Type B pancreatic cell (in vitro differentiated cells): Measurements from ENCODE around the gene AFF1. TPM values are rescaled to one million over a fixed set of nuclear protein-coding genes. Genes with fewer than 3 reads are reported as not detected.

Experiments used
- DNase-seq: peaks from one replicate; pipeline ENCODE4 v3.0.0; 2021; ENCODE audit warnings: mixed read lengths; ENCODE audit not compliant: unreplicated experiment; ENCODE audit errors: extremely low spot score
- H3K27ac Mint-ChIP-seq: 2 replicates; pipeline ENCODE4 v1.8.0; 2021; ENCODE audit warnings: mild to moderate bottlenecking, mixed read lengths
- H3K27me3 Mint-ChIP-seq: 2 replicates; pipeline ENCODE4 v1.8.0; 2021; ENCODE audit warnings: mixed read lengths
- H3K36me3 Mint-ChIP-seq: 2 replicates; pipeline ENCODE4 v1.8.0; 2021; ENCODE audit warnings: mixed read lengths
- H3K4me1 Mint-ChIP-seq: one replicate; pipeline ENCODE4 v1.8.0; 2021; ENCODE audit warnings: mixed read lengths; ENCODE audit not compliant: unreplicated experiment
- H3K4me3 Mint-ChIP-seq: 2 replicates; pipeline ENCODE4 v1.8.0; 2021; ENCODE audit warnings: mild to moderate bottlenecking, mixed read lengths
- H3K9me3 Mint-ChIP-seq: 2 replicates; pipeline ENCODE4 v1.8.0; 2021; ENCODE audit warnings: mixed read lengths
- total RNA-seq: library from RNA; stranded (reverse); gene quantifications from 2 replicates; pipeline ENCODE4 v1.2.1, GENCODE V29; 2021; ENCODE audit warnings: low replicate concordance
- TF ChIP-seq, protein P1 (sequence below): fragments of 200-600 bp; sonication (generic); conservative IDR thresholded peaks from 2 replicates; pipeline ENCODE4 v1.5.0; 2021; ENCODE audit warnings: antibody characterized with exemption, mild to moderate bottlenecking

The AFF1 gene
- total RNA-seq, 1 donor from 2014 or later: 39.7 TPM

DNA sequence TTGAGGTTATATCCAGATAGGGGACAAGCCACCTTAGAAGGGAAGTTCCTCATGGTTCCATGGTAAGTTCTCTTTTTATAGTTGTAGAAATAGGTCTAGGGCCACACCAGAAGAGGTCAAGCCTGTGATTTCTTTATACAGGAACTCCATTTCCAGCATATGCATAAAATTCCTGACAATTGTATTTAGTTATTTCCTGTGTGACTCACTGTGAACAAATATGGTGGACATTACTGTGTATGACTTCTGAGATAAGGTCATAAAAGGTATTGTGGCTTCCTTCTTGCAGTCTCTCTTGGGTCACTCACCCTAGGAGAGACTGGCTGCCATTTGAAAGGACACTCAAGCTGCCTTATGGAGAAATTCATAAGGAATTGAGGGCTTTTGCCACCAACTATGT lies 40.4 kb upstream of the AFF1 start:
- no peak for DNase-seq
- Mint-ChIP-seq H3K4me1 (peaks cover 18% of the 10 kb centered on the region), H3K9me3 (peaks cover 4% of the 10 kb centered on the region), H3K36me3 (peaks cover 3% of the 10 kb centered on the region), H3K27ac (peak overlapping the region; percentile 27), H3K27me3 (no peaks in the 10 kb centered on the region), H3K4me3 (peak overlapping the region; percentile 51)
- TF ChIP-seq, protein P1, sequence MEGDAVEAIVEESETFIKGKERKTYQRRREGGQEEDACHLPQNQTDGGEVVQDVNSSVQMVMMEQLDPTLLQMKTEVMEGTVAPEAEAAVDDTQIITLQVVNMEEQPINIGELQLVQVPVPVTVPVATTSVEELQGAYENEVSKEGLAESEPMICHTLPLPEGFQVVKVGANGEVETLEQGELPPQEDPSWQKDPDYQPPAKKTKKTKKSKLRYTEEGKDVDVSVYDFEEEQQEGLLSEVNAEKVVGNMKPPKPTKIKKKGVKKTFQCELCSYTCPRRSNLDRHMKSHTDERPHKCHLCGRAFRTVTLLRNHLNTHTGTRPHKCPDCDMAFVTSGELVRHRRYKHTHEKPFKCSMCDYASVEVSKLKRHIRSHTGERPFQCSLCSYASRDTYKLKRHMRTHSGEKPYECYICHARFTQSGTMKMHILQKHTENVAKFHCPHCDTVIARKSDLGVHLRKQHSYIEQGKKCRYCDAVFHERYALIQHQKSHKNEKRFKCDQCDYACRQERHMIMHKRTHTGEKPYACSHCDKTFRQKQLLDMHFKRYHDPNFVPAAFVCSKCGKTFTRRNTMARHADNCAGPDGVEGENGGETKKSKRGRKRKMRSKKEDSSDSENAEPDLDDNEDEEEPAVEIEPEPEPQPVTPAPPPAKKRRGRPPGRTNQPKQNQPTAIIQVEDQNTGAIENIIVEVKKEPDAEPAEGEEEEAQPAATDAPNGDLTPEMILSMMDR: no peak

- Mint-ChIP-seq H3K27ac (no peak overlapping the region), H3K4me3 (no peak overlapping the region), H3K9me3 (peaks cover 4% of the 10 kb centered on the region), H3K4me1 (peaks cover 14% of the 10 kb centered on the region), H3K27me3 (no peaks in the 10 kb centered on the region), H3K36me3 (peaks cover 3% of the 10 kb centered on the region)
- DNase-seq: no peak
- TF ChIP-seq, protein P1: peak; percentile 94
These were observed 38.9 kb upstream of the AFF1 start for GRCh38 chr4:86895692-86896488.

DNA sequence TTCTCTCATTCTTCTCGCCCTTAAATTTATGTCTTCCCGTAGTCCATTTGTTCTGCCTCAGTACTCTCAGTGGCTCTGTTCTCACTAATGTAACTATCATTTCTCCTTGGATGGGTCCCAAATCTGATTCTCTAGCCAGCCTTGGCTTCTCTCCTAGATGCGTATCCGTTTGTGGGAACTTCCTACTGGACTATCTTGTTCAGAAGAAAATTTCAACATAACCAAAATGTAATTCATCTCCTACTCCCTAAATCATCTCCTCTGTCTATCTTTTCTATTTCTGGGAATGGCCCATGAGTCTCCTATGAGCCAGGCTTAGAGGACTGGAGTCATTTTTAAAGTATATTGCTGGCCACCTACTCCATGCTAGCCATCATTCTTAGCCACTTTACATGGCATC lies 38.2 kb upstream of the AFF1 start:
- Mint-ChIP-seq H3K9me3 (peaks cover 4% of the 10 kb centered on the region), H3K36me3 (peaks cover 3% of the 10 kb centered on the region), H3K4me1 (peaks cover 6% of the 10 kb centered on the region), H3K27ac (no peak overlapping the region), H3K27me3 (no peaks in the 10 kb centered on the region), H3K4me3 (no peak overlapping the region)
- DNase-seq: no peak
- TF ChIP-seq, protein P1: no peak

- Mint-ChIP-seq H3K36me3 (no peaks in the 10 kb centered on the region), H3K9me3 (no peaks in the 10 kb centered on the region), H3K4me3 (no peak overlapping the region), H3K27ac (no peak overlapping the region), H3K4me1 (no peaks in the 10 kb centered on the region), H3K27me3 (no peaks in the 10 kb centered on the region)
- TF ChIP-seq, protein P1: peak; percentile 39
- no peak for DNase-seq
These were observed 36.2 kb upstream of the AFF1 start for GRCh38 chr4:86898562-86898961.

DNA sequence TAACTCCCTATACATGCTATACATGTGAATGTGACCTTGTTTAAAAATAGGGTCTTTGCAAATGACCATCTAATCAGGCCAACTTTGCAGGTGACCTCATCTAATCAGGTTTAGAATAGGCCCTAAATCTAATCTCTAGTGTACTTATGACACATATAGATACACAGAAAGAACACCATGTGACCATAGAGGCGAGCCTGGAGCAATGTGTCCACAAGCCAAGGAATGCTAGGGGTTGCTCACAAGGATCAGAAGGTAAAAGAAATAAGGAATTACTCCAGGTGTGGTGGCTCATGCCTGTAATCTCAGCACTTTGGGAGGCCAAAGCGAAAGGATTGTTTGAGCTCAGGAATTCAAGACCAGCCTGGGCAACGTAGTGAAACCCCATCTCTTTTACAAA lies 32.9 kb upstream of the AFF1 start:
- Mint-ChIP-seq H3K36me3 (no peaks in the 10 kb centered on the region), H3K27me3 (no peaks in the 10 kb centered on the region), H3K4me3 (no peak overlapping the region), H3K27ac (no peak overlapping the region), H3K4me1 (no peaks in the 10 kb centered on the region), H3K9me3 (no peaks in the 10 kb centered on the region)
- no peak for DNase-seq
- TF ChIP-seq, protein P1: no peak
